GM12891 (cell line): ENCODE measurements around the gene MYO1H.

Source experiments
- DNase-seq: peaks from one replicate; pipeline ENCODE4 v3.0.0; 2011; ENCODE audit warnings: low spot score; ENCODE audit not compliant: insufficient read length
- FAIRE-seq: peaks from 2 replicates; lab custom pipeline; 2011; peaks lifted over from hg19 to GRCh38; lab: Jason Lieb, UNC
- PAX5 ChIP-seq: IDR thresholded peaks from 2 replicates; pipeline ENCODE4 v1.6.1; 2011; ENCODE audit warnings: low read length, moderate library complexity, mild to moderate bottlenecking; ENCODE audit not compliant: insufficient read depth, severe bottlenecking
- POLR2A ChIP-seq: IDR thresholded peaks from 2 replicates; pipeline ENCODE4 v1.6.1; 2011; ENCODE audit warnings: low read depth, low read length, control low read depth
- POLR2AphosphoS5 ChIP-seq: IDR thresholded peaks from 2 replicates; pipeline ENCODE4 v1.6.1; 2011; ENCODE audit warnings: low read depth, low read length, control low read depth
- POU2F2 ChIP-seq: IDR thresholded peaks from 2 replicates; pipeline ENCODE4 v1.6.1; 2011; ENCODE audit warnings: low read depth, mild to moderate bottlenecking, control low read depth, low read length, moderate library complexity
- SPI1 ChIP-seq: IDR thresholded peaks from 2 replicates; pipeline ENCODE4 v1.6.1; 2011; ENCODE audit warnings: low read depth, low read length, control low read depth
- TAF1 ChIP-seq: IDR thresholded peaks from 2 replicates; pipeline ENCODE4 v1.6.1; 2011; ENCODE audit warnings: low read depth, low read length, control low read depth

The MYO1H gene

GRCh38 chr12:109458086-109458485 lies 110.4 kb downstream of the MYO1H start:
- TF ChIP-seq TAF1 (no peak), SPI1 (no peak), PAX5 (no peak), POLR2A (no peak), POLR2AphosphoS5 (no peak), POU2F2 (no peak)
- no peak for DNase-seq
- no peak for FAIRE-seq

- DNase-seq (no peak), FAIRE-seq (no peak)
- TF ChIP-seq PAX5 (no peak), POLR2AphosphoS5 (no peak), POLR2A (no peak), TAF1 (no peak), POU2F2 (no peak), SPI1 (no peak)
Observed at GRCh38 chr12:109458771-109459208, 111.1 kb downstream of the MYO1H start.

GRCh38 chr12:109459247-109459646 lies 111.5 kb downstream of the MYO1H start:
- no peak for TF ChIP-seq POLR2A
- no peak for TF ChIP-seq TAF1
- TF ChIP-seq PAX5 = no peak
- no peak for TF ChIP-seq POLR2AphosphoS5
- TF ChIP-seq SPI1 = no peak
- no peak for TF ChIP-seq POU2F2
- DNase-seq (no peak), FAIRE-seq (no peak)

GRCh38 chr12:109460538-109460937 lies 112.8 kb downstream of the MYO1H start:
- TF ChIP-seq PAX5 (no peak), TAF1 (no peak), SPI1 (no peak), POLR2AphosphoS5 (no peak)
- FAIRE-seq (no peak), DNase-seq (no peak)

GRCh38 chr12:109461049-109461845 lies 113.5 kb downstream of the MYO1H start:
- DNase-seq = no peak
- FAIRE-seq = no peak
- peak; percentile 31; the same call in 1 of the 2 replicates for TF ChIP-seq SPI1
- no peak for TF ChIP-seq PAX5

- FAIRE-seq (no peak), DNase-seq (no peak)
- no peak for TF ChIP-seq TAF1
- no peak for TF ChIP-seq PAX5
- TF ChIP-seq POU2F2 = no peak
- TF ChIP-seq POLR2AphosphoS5 = no peak
- TF ChIP-seq POLR2A = no peak
- no peak for TF ChIP-seq SPI1
Observed at GRCh38 chr12:109461846-109462756, 114.4 kb downstream of the MYO1H start.

GRCh38 chr12:109462868-109463692 lies 115.4 kb downstream of the MYO1H start:
- TF ChIP-seq TAF1 (no peak), POU2F2 (no peak), POLR2A (no peak), PAX5 (no peak), SPI1 (peak; percentile 54), POLR2AphosphoS5 (no peak)
- no peak for DNase-seq
- no peak for FAIRE-seq

- no peak for FAIRE-seq
- TF ChIP-seq PAX5 = no peak
- no peak for TF ChIP-seq POLR2AphosphoS5
- no peak for TF ChIP-seq POU2F2
- no peak for TF ChIP-seq TAF1
- no peak for TF ChIP-seq SPI1
- no peak for TF ChIP-seq POLR2A
Observed at GRCh38 chr12:109463756-109464155, 116.1 kb downstream of the MYO1H start.

More at GRCh38 chr12:109463756-109464155, 116.1 kb downstream of the MYO1H start:
- DNase-seq = no peak
